HepG2 (cell line): Measurements from ENCODE around the gene CPNE8.

ENCODE experiments used
- AHDC1 ChIP-seq: sonication (generic); formaldehyde crosslinking; IDR thresholded peaks from 2 replicates; pipeline ENCODE4 v1.5.1; 2020; ENCODE audit warnings: mild to moderate bottlenecking, missing genetic modification reagents, borderline replicate concordance
- ZNF367 ChIP-seq: sonication (generic); formaldehyde crosslinking; IDR thresholded peaks from 2 replicates; pipeline ENCODE4 v1.4.0; 2020; ENCODE audit warnings: missing genetic modification reagents, borderline replicate concordance

- TF ChIP-seq ZNF367 (CRISPR knock-in tag) (no peak), AHDC1 (CRISPR knock-in tag) (no peak)
Measured at GRCh38 chr12:38745601-38746000, 159.8 kb downstream of the CPNE8 start.
